Keratinocyte (primary cell): Measurements from ENCODE around the gene CERS4.

Experiments
- CTCF ChIP-seq, 3 experiments: IDR thresholded peaks in 1 of 3; conservative IDR thresholded peaks in 1 of 3; optimal IDR thresholded peaks in 1 of 3; 2 replicates in 2 of 3; 3 replicates in 1 of 3; pipeline versions ENCODE3 to v1.5.1; 2011; ENCODE audit warnings: low read length in 3 of 3, mild to moderate bottlenecking in 3 of 3, moderate library complexity in 2 of 3, control low read depth in 1 of 3, inconsistent platforms in 1 of 3; ENCODE audit not compliant: insufficient read depth in 2 of 3; ENCODE audit errors: extremely low read depth in 1 of 3
- EZH2 ChIP-seq: IDR thresholded peaks from one replicate; pipeline ENCODE4 v1.6.1; 2012; ENCODE audit warnings: inconsistent platforms, mild to moderate bottlenecking, low read length, moderate library complexity

DNA sequence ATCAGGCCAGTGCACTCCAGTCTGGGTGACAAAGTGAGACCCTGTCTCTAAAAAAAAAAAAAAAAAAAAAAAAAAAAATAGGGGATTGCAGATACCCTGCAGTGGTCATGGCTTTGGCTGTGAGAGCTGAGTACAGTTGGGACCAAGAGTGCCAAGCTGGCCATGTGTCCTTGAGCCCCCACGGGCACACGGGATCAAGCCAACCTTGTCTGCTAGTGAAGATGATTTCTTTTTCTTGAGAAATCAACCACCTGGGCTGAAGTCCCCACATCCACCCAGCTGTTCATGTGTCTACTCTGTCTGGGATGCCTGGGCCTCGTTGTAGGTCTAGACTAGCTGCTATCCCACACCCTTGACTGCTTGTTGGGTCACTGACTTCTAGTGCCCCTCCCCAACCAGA lies 34.0 kb downstream of the CERS4 start:
- TF ChIP-seq CTCF (optimal IDR thresholded peaks at IDR 0.05 in 1 of 3, IDR thresholded peaks at IDR 0.05 in 1 of 3, conservative IDR thresholded peaks at IDR 0.05 in 1 of 3; ENCODE audit: extremely low read depth in 1 of 3, insufficient read depth in 2 of 3, low read length in 3 of 3): no peak
- no peak for TF ChIP-seq EZH2
